Ishikawa (cell line): ENCODE results near the gene SPTSSB.

ENCODE experiments used
- CEBPB ChIP-seq: IDR thresholded peaks from 2 replicates; pipeline ENCODE4 v1.6.1; 2012
- RAD21 ChIP-seq: IDR thresholded peaks from 2 replicates; pipeline ENCODE4 v1.6.1; 2012; ENCODE audit warnings: low read depth
- TCF12 ChIP-seq: IDR thresholded peaks from 2 replicates; pipeline ENCODE4 v1.6.1; 2012; ENCODE audit warnings: low read depth

GRCh38 chr3:161343986-161344385, 27.3 kb downstream of the SPTSSB start:
- TF ChIP-seq TCF12 (no peak), CEBPB (no peak), RAD21 (no peak)
